Astrocyte (in vitro differentiated cells and primary cell): ENCODE measurements around the gene CRLF3.

Experiments used
- CTCF ChIP-seq: IDR thresholded peaks from 2 replicates; pipeline ENCODE4 v1.5.1; 2011; ENCODE audit warnings: low read depth, mild to moderate bottlenecking, inconsistent platforms, low read length, moderate library complexity; ENCODE audit not compliant: insufficient read depth
- EZH2 ChIP-seq: IDR thresholded peaks from 2 replicates; pipeline ENCODE4 v1.6.1; 2012; ENCODE audit warnings: mild to moderate bottlenecking, low read length, inconsistent platforms; ENCODE audit not compliant: insufficient read depth

DNA sequence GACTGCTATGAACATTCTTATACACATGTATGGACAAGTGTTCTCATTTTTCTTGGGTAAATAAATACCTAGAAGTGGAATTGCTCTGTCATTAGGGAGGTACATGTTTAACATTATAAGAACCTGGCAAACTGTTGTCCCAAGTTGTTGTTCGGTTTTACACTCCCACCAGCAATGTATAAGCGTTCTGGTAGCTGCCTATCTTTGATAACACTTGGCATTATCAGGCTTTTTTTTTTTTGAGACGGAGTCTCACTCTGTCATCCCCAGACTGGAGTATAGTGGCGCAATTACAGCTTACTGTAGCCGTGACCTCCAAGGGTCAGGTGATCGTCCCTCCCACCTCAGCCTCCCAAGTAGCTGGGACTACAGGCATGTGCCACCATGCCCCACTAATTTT, 23.5 kb upstream of the CRLF3 start:
- TF ChIP-seq CTCF, result no peak
- no peak for TF ChIP-seq EZH2
